Motor neuron (in vitro differentiated cells): ENCODE data around the gene ELOA. TPM values are rescaled to one million over a fixed set of nuclear protein-coding genes. Genes with fewer than 3 reads are reported as not detected.
A peak's percentile ranks its signal among the peaks of the same experiment; 100 is the strongest.
"Not testable (repeated sequence)": the region's sequence is repeated elsewhere in the genome, so short reads cannot be mapped to it uniquely, and the experiment has no call there.

ENCODE experiments used
- ATAC-seq, 8 experiments: fragments of 200-7000 bp; cut with Tn5 transposase; replicated peaks in 6 of 8; 2 replicates each; pipeline ENCODE4 v1.8.0; 2021; ENCODE audit warnings: mild to moderate bottlenecking in 8 of 8, moderate library complexity in 8 of 8
- H3K27ac ChIP-seq, 2 donors: fragments of 250-450 bp; sonication (Bioruptor Pico); 2 replicates each; pipeline ENCODE4 v1.9.0; 2021; ENCODE audit warnings: antibody characterized with exemption in 2 of 2, mild to moderate bottlenecking in 2 of 2, moderate library complexity in 1 of 2
- H3K4me1 ChIP-seq, 2 donors: fragments of 250-450 bp; sonication (Bioruptor Pico); replicated peaks in 1 of 2; 2 replicates each; pipeline ENCODE4 v1.6.1; 2021; ENCODE audit warnings: antibody characterized with exemption in 2 of 2, mild to moderate bottlenecking in 2 of 2, moderate library complexity in 1 of 2
- H3K4me3 ChIP-seq, 5 donors: fragments of 250-450 bp; sonication (Bioruptor Pico); 2 replicates each; pipeline ENCODE4 v1.9.0; 2021; ENCODE audit warnings: antibody characterized with exemption in 5 of 5, mild to moderate bottlenecking in 5 of 5, moderate library complexity in 4 of 5
- WGBS, 10 experiments: fragments of 450-650 bp; shearing (Covaris generic); methylation state at CpG; one replicate each; pipeline ENCODE4 v1.0.0; 2022; 5-methylcytosine and 5-hydroxymethylcytosine counted together
- in situ Hi-C, 9 experiments: fragments of 400-800 bp; cut with MboI; loops; one replicate each; pipeline ENCODE4 v1.15.0; 2021; ENCODE audit warnings: low sequenced_read_pairs in 9 of 9, low pct_unique_long_range_greater_than_20kb in 2 of 9; ENCODE audit not compliant: unreplicated experiment in 9 of 9
- total RNA-seq, 8 experiments: library from RNA; unstranded; fragments of 300-600 nt; gene quantifications; 2 replicates each; pipeline versions ENCODE4 v1.2.3 to v1.2.4, GENCODE V29; 2022

The ELOA gene
- total RNA-seq, 8 experiments from 2014 or later, result 28.5 to 54.9 (median 37.2) TPM

- no peak overlapping the region for H3K27ac ChIP-seq
- WGBS, 10 experiments, result 70 to 100% (median 100%) methylated on average over 1 to 2 of the region's 2 CpGs; no CpG with 5 or more reads in 2 of the 10 experiments
- no peak for ATAC-seq
- in situ Hi-C loops, result no loop called here
- peaks cover 14 to 24% of the 10 kb centered on the region in 2 donors for H3K4me1 ChIP-seq
- H3K4me3 ChIP-seq, result no peak overlapping the region
Measured at GRCh38 chr1:23776217-23776616, 32.9 kb downstream of the ELOA start.

- Histone ChIP-seq H3K27ac (peak within 1 kb of the TSS; percentile 69 to 87), H3K4me1 (peaks cover 14 to 22% of the 10 kb centered on the region in 2 donors), H3K4me3 (peak within 1 kb of the TSS; percentile 84 to 100 (median 99))
- in situ Hi-C loops, result no loop called here
- 0 to 2% (median 0%) methylated on average over 1 to 29 of the region's 91 CpGs; no CpG with 5 or more reads in 6 of the 10 experiments for WGBS, 10 experiments
- ATAC-seq, result peak; percentile 74 to 90 (median 87)
Measured at GRCh38 chr1:23777979-23778814, 34.9 kb downstream of the ELOA start, which contains the start of gene PITHD1. PITHD1 (plus strand) TSS chr1:23778418; CDS start chr1:23778516, 98 bp downstream.

GRCh38 chr1:23779826-23780371 is 36.6 kb downstream of the ELOA start:
- Histone ChIP-seq H3K4me1 (peaks cover 14 to 22% of the 10 kb centered on the region in 2 donors), H3K27ac (no peak overlapping the region), H3K4me3 (peak overlapping the region in 2 of 5 donors; percentile 96 to 100)
- ATAC-seq, result peak in 2 of 8 experiments; percentile 9 to 32
- in situ Hi-C loops, result no loop called here
- WGBS, 10 experiments, result 0 to 96% (median 49%) methylated on average over 1 to 3 of the region's 3 CpGs; no CpG with 5 or more reads in 2 of the 10 experiments

GRCh38 chr1:23783141-23783540 is 39.9 kb downstream of the ELOA start:
- H3K4me3 ChIP-seq, in situ Hi-C loops, H3K27ac ChIP-seq: not testable (repeated sequence)
- peaks cover 8 to 12% of the 10 kb centered on the region in 2 donors for H3K4me1 ChIP-seq
- 63 to 100% (median 96%) methylated on average over 1 to 7 of the region's 11 CpGs; no CpG with 5 or more reads in 3 of the 10 experiments for WGBS, 10 experiments
- peak in 1 of 8 experiments; percentile 16 for ATAC-seq

GRCh38 chr1:23784846-23785245 is 41.6 kb downstream of the ELOA start:
- no peak overlapping the region for H3K27ac ChIP-seq
- 95 to 100% (median 100%) methylated on average over 1 to 4 of the region's 4 CpGs; no CpG with 5 or more reads in 2 of the 10 experiments for WGBS, 10 experiments
- H3K4me3 ChIP-seq, result no peak overlapping the region
- no peak for ATAC-seq
- H3K4me1 ChIP-seq, result peaks cover 0 to 3% of the 10 kb centered on the region in 2 donors
- in situ Hi-C loops, result no loop called here

- ATAC-seq, result no peak
- Histone ChIP-seq H3K4me1 (peaks cover 11 to 15% of the 10 kb centered on the region in 2 donors), H3K4me3 (no peak overlapping the region), H3K27ac (no peak overlapping the region)
- in situ Hi-C loops, result no loop called here
- 60 to 100% (median 93%) methylated on average over 1 to 3 of the region's 3 CpGs; no CpG with 5 or more reads in 2 of the 10 experiments for WGBS, 10 experiments
Measured at GRCh38 chr1:23787701-23788100, 44.4 kb downstream of the ELOA start.

GRCh38 chr1:23788695-23789094 is 45.4 kb downstream of the ELOA start:
- Histone ChIP-seq H3K4me3 (no peak overlapping the region), H3K4me1 (peaks cover 21 to 23% of the 10 kb centered on the region in 2 donors), H3K27ac (no peak overlapping the region)
- WGBS, 10 experiments, result 93 to 100% (median 100%) methylated on average over 1 to 3 of the region's 3 CpGs; no CpG with 5 or more reads in 2 of the 10 experiments
- no peak for ATAC-seq
- in situ Hi-C loops, result no loop called here

- peak within 1 kb of the TSS; percentile 64 to 79 for H3K27ac ChIP-seq
- peaks cover 21 to 23% of the 10 kb centered on the region in 2 donors for H3K4me1 ChIP-seq
- 0 to 11% (median 6%) methylated on average over 1 to 11 of the region's 47 CpGs; no CpG with 5 or more reads in 3 of the 10 experiments for WGBS, 10 experiments
- in situ Hi-C loops, result no loop called here
- H3K4me3 ChIP-seq, result peak within 1 kb of the TSS; percentile 51 to 76 (median 64)
- ATAC-seq, result peak; percentile 82 to 92 (median 88)
Measured at GRCh38 chr1:23790696-23791515, 47.6 kb downstream of the ELOA start, which contains the start of gene LYPLA2. LYPLA2 (plus strand) TSS chr1:23791145; CDS start chr1:23792683, 1,538 bp downstream.

GRCh38 chr1:23791516-23792047 is 48.3 kb downstream of the ELOA start:
- Histone ChIP-seq H3K4me3 (peak overlapping the region; percentile 51 to 76 (median 64)), H3K4me1 (peaks cover 21 to 23% of the 10 kb centered on the region in 2 donors), H3K27ac (peak overlapping the region; percentile 64 to 79)
- peak; percentile 1 to 9 (median 3) for ATAC-seq
- WGBS, 10 experiments, result 0% methylated on average over 1 to 10 of the region's 15 CpGs; no CpG with 5 or more reads in 5 of the 10 experiments
- in situ Hi-C loops, result no loop called here

- H3K4me3 ChIP-seq, result peak overlapping the region; percentile 51 to 76 (median 64)
- in situ Hi-C loops, result no loop called here
- ATAC-seq, result peak in 1 of 8 experiments; percentile 4
Measured at GRCh38 chr1:23792151-23792945, 49.1 kb downstream of the ELOA start.

GRCh38 chr1:23793018-23793781 is 49.9 kb downstream of the ELOA start:
- 40 to 100% (median 77%) methylated on average over 1 to 6 of the region's 16 CpGs; no CpG with 5 or more reads in 3 of the 10 experiments for WGBS, 10 experiments
- ATAC-seq, result peak in 6 of 8 experiments; percentile 6 to 56 (median 21)
- in situ Hi-C loops, result no loop called here
- Histone ChIP-seq H3K4me1 (peaks cover 21 to 23% of the 10 kb centered on the region in 2 donors), H3K27ac (no peak overlapping the region), H3K4me3 (peak overlapping the region in 1 of 5 donors; percentile 6)

More at GRCh38 chr1:23792151-23792945, 49.1 kb downstream of the ELOA start:
- no peak overlapping the region for H3K27ac ChIP-seq
- peaks cover 21 to 23% of the 10 kb centered on the region in 2 donors for H3K4me1 ChIP-seq
- WGBS, 10 experiments, result 54 to 59% methylated on average over 6 of the region's 19 CpGs; no CpG with 5 or more reads in 8 of the 10 experiments
